Lower leg skin (tissue), 4 donors: Measurements from ENCODE around the gene PLCH2. TPM values are rescaled to one million over a fixed set of nuclear protein-coding genes. Genes with fewer than 3 reads are reported as not detected.
"Not testable (repeated sequence)": the region's sequence is repeated elsewhere in the genome, so short reads cannot be mapped to it uniquely, and the experiment has no call there.

Source experiments
- DNase-seq, 2 donors: peaks; one replicate each; pipeline ENCODE4 v3.0.0-alpha.2; 2019; ENCODE audit warnings: low spot score in 2 of 2
- H3K4me3 ChIP-seq: fragments of 200-600 bp; sonication (generic); 2 replicates; pipeline ENCODE4 v1.5.1; 2017; ENCODE audit warnings: mild to moderate bottlenecking, low read depth; ENCODE audit not compliant: poor library complexity, severe bottlenecking
- POLR2A ChIP-seq, 2 donors: fragments of 450-650 bp; IDR thresholded peaks; one replicate each; pipeline ENCODE4 v1.6.1; 2016 to 2017; ENCODE audit warnings: antibody characterized with exemption in 2 of 2, mild to moderate bottlenecking in 1 of 2, moderate library complexity in 1 of 2
- WGBS, 2 donors: methylation state at CpG; one replicate each; pipeline ENCODE4 v1.1.5; 2018; 5-methylcytosine and 5-hydroxymethylcytosine counted together
- intact Hi-C: fragments of 100-400 bp; cut with DNase I; formaldehyde crosslinking; loops from one replicate; pipeline ENCODE4 v1.15.0; 2023; ENCODE audit warnings: low total_unique reads
- total RNA-seq, 4 donors: library from RNA; depleted of rRNA; stranded (reverse); fragments of >200 nt; gene quantifications; one replicate each; pipeline ENCODE4 v1.1.0, GENCODE V29; 2016
- TF ChIP-seq, protein P1 (sequence below), 3 donors: fragments of 450-650 bp; IDR thresholded peaks; one replicate each; pipeline ENCODE4 v1.5.1; 2016; ENCODE audit warnings: antibody characterized with exemption in 3 of 3, mild to moderate bottlenecking in 3 of 3, moderate library complexity in 2 of 3

Gene PLCH2
- total RNA-seq, 4 donors from 2014 or later, result 83.2 to 170 (median 115) TPM

DNA sequence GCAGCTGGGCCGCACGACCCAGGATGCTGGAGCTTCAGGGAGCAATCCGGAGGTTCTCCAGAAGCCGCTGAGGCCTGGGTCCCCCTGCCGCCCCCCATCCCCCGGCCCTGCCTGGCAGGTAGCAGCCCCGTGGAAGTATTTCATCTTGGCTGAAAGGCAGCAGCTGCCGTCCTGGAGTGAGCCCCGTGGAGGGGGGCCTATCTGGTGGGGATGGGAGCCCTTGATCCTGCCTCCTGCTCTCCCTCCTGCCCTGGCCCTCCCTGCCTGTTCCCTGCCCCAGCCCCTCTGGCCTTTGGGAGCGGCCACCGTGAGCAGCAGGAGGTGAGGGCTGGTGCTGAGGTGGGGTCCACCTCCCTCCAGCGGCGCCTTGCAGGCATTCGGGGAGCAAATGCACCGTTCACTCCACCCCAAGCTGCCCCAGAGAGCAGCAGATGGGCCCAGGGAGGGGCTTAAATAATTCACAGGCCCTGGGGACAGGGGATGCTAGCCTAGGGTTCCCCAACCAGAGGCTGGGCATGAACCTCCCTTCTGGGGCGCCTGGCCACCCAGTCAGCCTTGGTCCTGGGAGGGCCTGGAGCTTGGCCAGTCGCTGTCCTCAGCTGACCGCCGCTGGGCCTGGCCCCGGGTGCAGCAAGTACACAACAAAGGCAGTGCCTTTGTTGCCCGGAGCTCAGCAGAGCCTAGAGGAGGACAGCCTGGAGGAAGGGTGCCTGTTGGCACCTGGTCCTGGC, 23.7 kb upstream of the PLCH2 start:
- TF ChIP-seq POLR2A (IDR thresholded peaks at IDR 0.05), result no peak
- TF ChIP-seq, protein P1, sequence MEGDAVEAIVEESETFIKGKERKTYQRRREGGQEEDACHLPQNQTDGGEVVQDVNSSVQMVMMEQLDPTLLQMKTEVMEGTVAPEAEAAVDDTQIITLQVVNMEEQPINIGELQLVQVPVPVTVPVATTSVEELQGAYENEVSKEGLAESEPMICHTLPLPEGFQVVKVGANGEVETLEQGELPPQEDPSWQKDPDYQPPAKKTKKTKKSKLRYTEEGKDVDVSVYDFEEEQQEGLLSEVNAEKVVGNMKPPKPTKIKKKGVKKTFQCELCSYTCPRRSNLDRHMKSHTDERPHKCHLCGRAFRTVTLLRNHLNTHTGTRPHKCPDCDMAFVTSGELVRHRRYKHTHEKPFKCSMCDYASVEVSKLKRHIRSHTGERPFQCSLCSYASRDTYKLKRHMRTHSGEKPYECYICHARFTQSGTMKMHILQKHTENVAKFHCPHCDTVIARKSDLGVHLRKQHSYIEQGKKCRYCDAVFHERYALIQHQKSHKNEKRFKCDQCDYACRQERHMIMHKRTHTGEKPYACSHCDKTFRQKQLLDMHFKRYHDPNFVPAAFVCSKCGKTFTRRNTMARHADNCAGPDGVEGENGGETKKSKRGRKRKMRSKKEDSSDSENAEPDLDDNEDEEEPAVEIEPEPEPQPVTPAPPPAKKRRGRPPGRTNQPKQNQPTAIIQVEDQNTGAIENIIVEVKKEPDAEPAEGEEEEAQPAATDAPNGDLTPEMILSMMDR (IDR thresholded peaks at IDR 0.05), result no peak

GRCh38 chr1:2452932-2453315, 23.2 kb upstream of the PLCH2 start:
- intact Hi-C loops, result no loop called here
- TF ChIP-seq, protein P1 (IDR thresholded peaks at IDR 0.05), result no peak
- TF ChIP-seq POLR2A (IDR thresholded peaks at IDR 0.05), result no peak
- H3K4me3 ChIP-seq, result no peak overlapping the region
- no peak for DNase-seq
- WGBS, 2 donors, result 76% methylated on average over 13 to 18 of the region's 19 CpGs

More for the DNA sequence above, 23.7 kb upstream of the PLCH2 start:
- WGBS, 2 donors, result 48 to 67% methylated on average over 13 to 15 of the region's 21 CpGs
- intact Hi-C loops, result no loop called here
- DNase-seq, result no peak
- H3K4me3 ChIP-seq, result no peak overlapping the region

GRCh38 chr1:2454227-2454626, 21.9 kb upstream of the PLCH2 start:
- H3K4me3 ChIP-seq, result no peak overlapping the region
- TF ChIP-seq POLR2A (IDR thresholded peaks at IDR 0.05), result no peak
- TF ChIP-seq, protein P1 (IDR thresholded peaks at IDR 0.05), result no peak
- intact Hi-C loops, result no loop called here
- 73 to 86% methylated on average over 3 to 5 of the region's 10 CpGs for WGBS, 2 donors
- DNase-seq, result no peak

- TF ChIP-seq, protein P1 (IDR thresholded peaks at IDR 0.05), result no peak
- no peak for TF ChIP-seq POLR2A (IDR thresholded peaks at IDR 0.05)
- no peak overlapping the region for H3K4me3 ChIP-seq
- 31 to 39% methylated on average over 18 to 20 of the region's 21 CpGs for WGBS, 2 donors
- DNase-seq, result no peak
- intact Hi-C loops, result no loop called here
Observed at GRCh38 chr1:2455757-2456156, 20.3 kb upstream of the PLCH2 start.

DNA sequence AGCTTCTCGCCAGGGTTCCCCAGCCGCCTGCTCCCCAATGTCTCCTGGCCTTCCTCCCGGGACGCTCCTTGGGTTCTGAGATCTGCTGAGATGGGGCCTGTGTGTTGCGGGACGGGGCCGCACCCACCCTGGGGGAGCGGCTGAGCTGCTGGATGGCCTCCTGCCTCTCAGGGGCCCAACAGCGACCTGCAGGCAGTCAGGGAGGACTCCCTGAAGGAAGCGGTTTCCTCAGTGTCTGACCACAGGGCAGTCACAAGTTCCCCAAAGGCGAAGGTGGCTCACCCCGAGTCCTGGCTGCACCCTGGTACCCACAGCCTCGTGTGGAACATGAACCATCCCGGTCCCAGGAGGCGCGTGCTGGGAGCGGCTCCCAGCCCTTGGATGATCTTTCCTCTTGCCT, 18.6 kb upstream of the PLCH2 start:
- 62 to 79% methylated on average over 7 to 13 of the region's 17 CpGs for WGBS, 2 donors
- no peak overlapping the region for H3K4me3 ChIP-seq
- no peak for DNase-seq
- intact Hi-C loops, result no loop called here
- TF ChIP-seq, protein P1 (IDR thresholded peaks at IDR 0.05), result no peak
- TF ChIP-seq POLR2A (IDR thresholded peaks at IDR 0.05), result no peak

GRCh38 chr1:2458687-2459086, 17.4 kb upstream of the PLCH2 start:
- intact Hi-C loops, result no loop called here
- H3K4me3 ChIP-seq, result no peak overlapping the region
- 75 to 79% methylated on average over 16 of the region's 18 CpGs for WGBS, 2 donors
- TF ChIP-seq POLR2A (IDR thresholded peaks at IDR 0.05), result no peak
- DNase-seq, result no peak

DNA sequence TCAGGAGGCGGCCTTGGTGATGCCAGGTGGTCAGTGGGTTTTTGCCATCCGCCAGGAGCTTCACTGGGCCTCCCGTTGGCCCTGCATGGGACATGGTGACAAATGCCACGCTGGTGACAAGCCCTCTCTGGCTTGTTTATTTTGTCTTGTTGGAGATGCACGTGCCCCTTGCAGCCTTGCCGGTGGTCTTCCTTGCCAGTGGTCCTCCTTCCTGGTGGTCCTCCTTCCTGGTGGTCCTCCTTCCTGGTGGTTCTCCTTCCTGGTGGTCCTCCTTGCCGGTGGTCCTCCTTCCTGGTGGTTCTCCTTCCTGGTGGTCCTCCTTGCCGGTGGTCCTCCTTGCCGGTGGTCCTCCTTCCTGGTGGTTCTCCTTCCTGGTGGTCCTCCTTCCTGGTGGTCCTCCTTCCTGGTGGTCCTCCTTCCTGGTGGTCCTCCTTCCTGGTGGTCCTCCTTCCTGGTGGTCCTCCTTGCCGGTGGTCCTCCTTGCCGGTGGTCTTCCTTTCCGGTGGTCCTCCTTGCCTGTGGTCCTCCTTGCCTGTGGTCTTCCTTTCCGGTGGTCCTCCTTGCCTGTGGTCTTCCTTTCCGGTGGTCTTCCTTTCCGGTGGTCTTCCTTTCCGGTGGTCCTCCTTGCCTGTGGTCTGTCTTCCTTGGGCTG, 16.9 kb upstream of the PLCH2 start:
- DNase-seq, intact Hi-C loops, H3K4me3 ChIP-seq: not testable (repeated sequence)
- WGBS, 2 donors, result 71 to 75% methylated on average over 14 to 16 of the region's 16 CpGs
